ENCODE data around the gene ZCCHC12.
"Not testable (repeated sequence)": the region's sequence is repeated elsewhere in the genome, so short reads cannot be mapped to it uniquely, and the experiment has no call there.

Gene ZCCHC12

GRCh38 chrX:118823263-118824172 is at the start of gene ZCCHC12:
Gene ZCCHC12 (plus strand): TSS chrX:118823824. CDS start chrX:118825245, 1,421 bp downstream.
- peak; percentile 3 for DNase-seq

GRCh38 chrX:118779581-118779980 is 44.0 kb upstream of the ZCCHC12 start:
- DNase-seq, result no peak

GRCh38 chrX:118780509-118780908 is 43.1 kb upstream of the ZCCHC12 start:
- DNase-seq, result no peak

GRCh38 chrX:118780911-118781310 is 42.7 kb upstream of the ZCCHC12 start:
- DNase-seq, result no peak

- DNase-seq, result no peak
These were observed 27.9 kb upstream of the ZCCHC12 start for GRCh38 chrX:118795528-118796280.

GRCh38 chrX:118802857-118803256 is 20.8 kb upstream of the ZCCHC12 start:
- DNase-seq, result no peak

GRCh38 chrX:118807151-118808017 is 16.2 kb upstream of the ZCCHC12 start:
- no peak for DNase-seq

GRCh38 chrX:118817257-118817656 is 6.4 kb upstream of the ZCCHC12 start:
- DNase-seq, result not testable (repeated sequence)

GRCh38 chrX:118824173-118824730 is 628 bp downstream of the ZCCHC12 start:
- DNase-seq, result no peak

GRCh38 chrX:118825227-118825626 is 1.6 kb downstream of the ZCCHC12 start:
- no peak for DNase-seq

- DNase-seq, result peak; percentile 49
These were observed 15.8 kb downstream of the ZCCHC12 start for GRCh38 chrX:118839334-118839958.

GRCh38 chrX:118847676-118848075 is 24.1 kb downstream of the ZCCHC12 start:
- DNase-seq, result no peak

GRCh38 chrX:118853596-118853995 is 30.0 kb downstream of the ZCCHC12 start:
- no peak for DNase-seq

- no peak for DNase-seq
These were observed 32.2 kb downstream of the ZCCHC12 start for GRCh38 chrX:118855681-118856310.

- DNase-seq, result no peak
These were observed 33.4 kb downstream of the ZCCHC12 start for GRCh38 chrX:118857006-118857405.

GRCh38 chrX:118861338-118861737 is 37.7 kb downstream of the ZCCHC12 start:
- no peak for DNase-seq

- no peak for DNase-seq
These were observed 38.5 kb downstream of the ZCCHC12 start for GRCh38 chrX:118862091-118862490.

- no peak for DNase-seq
These were observed 39.4 kb downstream of the ZCCHC12 start for GRCh38 chrX:118862979-118863378.

- no peak for DNase-seq
These were observed 40.5 kb downstream of the ZCCHC12 start for GRCh38 chrX:118864063-118864635.

GRCh38 chrX:118865231-118865630 is 41.6 kb downstream of the ZCCHC12 start:
- DNase-seq, result no peak

GRCh38 chrX:118867251-118867650 is 43.6 kb downstream of the ZCCHC12 start:
- DNase-seq, result no peak
